ENCODE measurements around the gene MDH1B.
"Not testable (repeated sequence)": the region's sequence is repeated elsewhere in the genome, so short reads cannot be mapped to it uniquely, and the experiment has no call there.

Gene MDH1B

DNA sequence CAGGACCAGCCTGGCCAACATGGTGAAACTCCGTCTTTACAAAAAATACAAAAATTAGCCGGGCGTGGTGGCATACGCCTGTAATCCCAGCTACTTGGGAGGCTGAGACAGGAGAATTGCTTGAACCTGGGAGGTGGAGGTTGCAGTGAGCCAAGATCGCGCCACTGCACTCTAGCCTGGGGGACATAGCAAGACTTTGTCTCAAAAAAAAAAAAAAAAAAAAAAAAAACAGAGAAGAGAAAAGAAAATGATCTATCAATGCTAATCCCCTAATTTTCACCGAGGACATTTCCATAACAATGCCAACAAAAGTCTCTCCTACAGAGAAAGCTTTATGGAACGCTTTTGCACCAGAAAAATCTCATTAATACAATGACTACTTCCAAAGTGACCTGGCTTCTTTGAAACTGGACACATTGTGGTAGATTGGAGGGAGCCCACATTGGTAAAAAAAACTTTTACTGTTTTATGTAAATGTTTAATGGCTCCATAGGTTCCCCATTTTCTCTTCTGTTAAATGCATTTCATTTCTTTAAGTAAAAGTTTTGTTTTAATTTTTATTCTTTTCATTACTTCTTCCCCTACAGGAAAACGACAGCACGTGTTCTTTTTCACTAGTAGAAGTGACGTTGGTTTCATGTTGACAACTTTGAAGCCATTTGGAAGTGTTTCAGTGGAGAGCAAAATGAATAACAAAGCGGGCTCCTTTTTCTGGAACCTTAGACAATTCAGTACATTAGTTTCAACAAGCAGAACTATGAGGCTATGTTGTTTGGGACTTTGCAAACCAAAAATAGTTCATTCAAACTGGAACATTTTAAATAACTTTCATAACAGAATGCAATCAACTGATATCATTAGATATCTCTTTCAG is 1.2 kb upstream of the MDH1B start:
- no peak for DNase-seq (ENCODE audit: low read depth)

DNA sequence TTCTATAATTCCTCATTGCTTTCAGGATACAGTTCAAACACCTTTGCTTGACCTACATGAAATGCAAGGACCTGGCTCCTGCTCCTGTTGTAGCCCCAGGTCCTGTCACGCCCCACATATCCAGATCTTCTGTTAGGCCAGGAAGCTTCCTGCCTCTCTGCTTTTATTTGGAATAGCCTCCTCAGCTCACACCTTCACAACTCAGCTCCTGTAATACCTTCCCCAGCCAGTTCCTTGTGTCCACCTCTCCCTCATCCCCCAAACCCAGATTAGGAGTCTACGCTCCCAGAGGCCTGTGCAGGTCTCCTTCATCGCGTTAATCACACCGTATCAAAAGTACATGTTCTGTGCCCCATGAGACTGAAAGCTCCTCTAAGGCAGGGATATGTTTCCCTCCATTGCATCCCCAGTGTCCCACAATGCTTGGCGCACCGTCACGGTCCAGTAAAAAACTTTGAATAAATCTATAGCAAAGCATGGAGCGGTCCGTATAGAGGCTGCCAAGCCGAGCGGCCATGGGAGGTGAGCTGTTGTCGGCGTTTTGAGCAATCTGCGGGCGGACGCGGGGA is 371 bp downstream of the MDH1B start:
- no peak for DNase-seq (ENCODE audit: low read depth)

DNA sequence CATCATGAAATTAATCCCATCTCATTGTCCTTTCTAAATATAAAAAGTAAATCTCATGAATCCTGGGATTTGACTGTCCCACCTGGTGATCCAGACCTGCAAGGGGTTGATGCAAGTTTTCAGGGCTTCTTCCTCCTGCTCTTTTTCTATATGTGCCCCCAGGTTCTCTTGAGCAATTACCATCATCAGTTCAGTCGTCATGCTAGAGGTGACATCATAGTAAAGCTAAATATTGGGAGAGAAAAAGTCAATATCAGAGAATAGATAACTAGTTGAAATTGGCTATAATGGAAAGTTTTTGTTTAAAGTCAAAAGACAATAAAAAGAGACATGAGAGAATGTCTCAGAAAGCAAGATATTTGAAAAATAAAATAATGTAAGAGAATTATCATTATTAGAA is 8.3 kb downstream of the MDH1B start:
- no peak for DNase-seq (ENCODE audit: low read depth)

DNA sequence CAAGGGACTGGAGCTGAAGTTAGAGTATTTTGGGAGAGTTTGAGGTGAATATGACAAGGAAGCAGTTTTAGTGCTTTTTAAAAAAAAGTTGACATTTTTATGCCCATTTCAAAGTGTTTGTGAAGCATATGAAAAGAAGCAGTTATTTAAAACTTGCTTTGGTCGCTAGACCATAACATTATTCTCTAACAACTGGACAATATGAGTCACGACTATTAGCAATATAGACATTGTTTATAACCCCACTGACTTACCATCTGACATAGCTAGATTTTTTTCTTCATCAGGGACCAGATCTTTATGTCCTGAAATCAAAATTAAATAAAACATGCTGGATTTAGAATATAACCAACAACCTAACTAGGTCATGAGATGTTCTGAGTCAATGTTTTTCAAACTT is 24.3 kb downstream of the MDH1B start:
- DNase-seq (ENCODE audit: low read depth), result peak; percentile 12

DNA sequence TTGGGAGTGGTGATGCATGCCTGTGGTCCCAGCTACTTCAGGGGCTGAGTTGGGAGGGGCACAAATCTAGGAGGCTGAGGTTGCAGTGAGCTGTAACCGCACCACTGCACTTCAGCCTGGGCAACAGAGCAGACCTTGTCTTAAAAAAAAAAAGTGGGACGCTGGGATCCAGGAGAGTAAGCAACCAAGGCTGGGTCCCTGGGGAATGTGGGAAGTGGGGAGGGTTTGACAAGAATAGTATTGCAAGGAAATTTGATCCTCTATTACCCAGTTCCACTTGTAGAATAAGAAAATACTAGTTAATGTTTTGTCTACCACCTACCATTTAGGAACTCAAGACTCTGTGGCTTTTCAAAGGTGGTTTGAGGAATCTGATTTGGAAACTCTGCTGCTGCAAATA is 25.9 kb downstream of the MDH1B start:
- DNase-seq (ENCODE audit: low read depth), result no peak

DNA sequence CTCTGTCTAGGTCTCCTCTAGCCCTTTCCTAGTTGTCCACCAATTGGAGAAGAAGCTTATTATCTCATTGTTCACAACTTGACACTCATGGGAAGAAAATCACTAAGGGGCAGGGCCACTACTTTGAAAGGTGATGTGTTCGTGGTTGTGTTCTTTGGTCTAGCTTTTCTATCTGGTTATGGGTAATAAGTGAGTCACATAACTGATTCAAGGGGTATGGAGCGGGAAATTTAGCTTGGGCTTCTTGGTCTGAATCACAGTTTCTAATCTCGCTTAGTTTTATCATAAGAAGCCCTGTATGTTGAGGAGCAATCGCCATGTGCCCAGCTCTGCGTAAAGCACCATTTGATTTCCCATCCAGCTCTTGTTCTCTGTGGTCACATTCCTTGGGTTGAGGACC is 28.2 kb downstream of the MDH1B start:
- DNase-seq (ENCODE audit: low read depth), result peak; percentile 26

DNA sequence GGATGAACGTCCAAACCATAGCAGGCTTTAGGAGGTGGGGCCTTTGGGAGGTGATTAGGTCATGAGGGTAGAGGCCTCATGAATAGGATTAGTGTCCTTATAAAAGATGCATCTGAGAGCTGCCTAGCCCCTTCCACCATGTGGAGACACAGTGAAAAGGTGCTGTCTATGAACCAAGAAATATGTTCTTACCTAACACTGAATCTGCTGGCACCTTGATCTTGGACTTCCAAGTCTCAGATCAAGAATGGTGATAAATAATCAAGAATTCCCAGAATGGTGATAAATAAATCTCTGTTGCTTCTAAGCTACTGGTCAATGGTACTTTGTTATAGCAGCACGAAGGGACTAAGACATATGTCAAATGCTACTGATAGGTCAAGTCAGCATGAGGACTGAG is 31.8 kb downstream of the MDH1B start:
- DNase-seq (ENCODE audit: low read depth), result no peak

DNA sequence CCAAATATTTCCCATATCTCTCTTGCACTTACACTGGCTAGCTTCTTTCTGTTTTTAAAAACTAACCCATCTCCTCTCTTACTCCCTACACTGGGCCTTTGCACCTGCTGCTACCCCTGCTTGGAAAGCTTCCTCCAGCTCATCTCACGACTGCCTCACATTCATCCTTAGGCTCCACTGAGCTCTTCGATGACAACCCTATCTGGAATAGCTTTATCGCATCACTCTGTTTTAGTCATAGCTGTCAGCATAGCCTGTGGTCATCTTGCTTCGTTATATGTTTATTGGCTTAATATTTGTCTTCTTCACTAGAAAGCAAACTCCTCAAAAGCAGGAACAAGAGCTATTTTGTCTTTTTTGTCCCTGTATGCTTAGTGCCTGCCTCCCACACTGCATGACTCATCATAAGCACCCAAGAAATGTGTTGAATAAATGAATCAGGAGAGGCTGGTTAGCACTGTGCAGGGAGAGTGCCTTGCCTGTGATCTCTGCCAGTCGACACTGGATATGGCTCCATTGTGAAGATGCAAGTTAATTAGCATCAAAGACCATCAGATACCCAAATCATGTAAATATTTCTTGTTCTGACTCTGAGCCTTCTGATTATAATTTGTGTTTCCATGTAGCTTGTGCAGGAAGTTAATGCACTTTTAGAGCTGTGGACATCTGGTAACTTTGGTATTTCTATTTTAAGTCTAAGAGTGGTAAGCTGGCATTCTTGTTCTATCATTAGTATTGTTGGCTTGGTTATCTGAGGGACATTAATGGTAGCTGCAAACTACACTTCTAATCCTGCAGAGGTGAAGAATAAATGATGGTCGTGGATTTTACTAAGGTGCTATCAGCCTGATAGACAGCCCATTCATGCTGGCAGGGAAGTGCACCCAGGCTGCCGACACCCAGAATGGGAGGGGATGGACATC is 36.6 kb downstream of the MDH1B start:
- peak; percentile 36 for DNase-seq (ENCODE audit: low read depth)

DNA sequence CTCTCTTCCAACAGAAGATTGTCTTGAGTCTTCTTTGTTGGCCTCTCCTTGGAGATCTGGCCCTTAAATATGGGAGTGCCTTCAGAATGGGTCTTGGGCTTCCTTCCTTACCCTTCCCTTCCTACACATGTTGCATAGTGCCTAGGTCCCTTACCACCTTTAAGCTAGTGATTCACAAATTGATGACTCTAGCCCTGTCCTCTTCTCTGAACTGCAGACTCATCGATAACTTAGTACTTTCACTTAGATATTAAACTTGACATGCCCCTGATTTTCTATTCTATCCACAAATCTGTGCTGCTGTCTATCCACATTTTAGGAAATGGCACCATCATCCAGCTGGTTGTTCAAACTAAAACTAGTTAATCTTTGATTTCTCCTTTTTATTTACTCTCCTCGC is 37.8 kb downstream of the MDH1B start:
- DNase-seq (ENCODE audit: low read depth), result no peak

DNA sequence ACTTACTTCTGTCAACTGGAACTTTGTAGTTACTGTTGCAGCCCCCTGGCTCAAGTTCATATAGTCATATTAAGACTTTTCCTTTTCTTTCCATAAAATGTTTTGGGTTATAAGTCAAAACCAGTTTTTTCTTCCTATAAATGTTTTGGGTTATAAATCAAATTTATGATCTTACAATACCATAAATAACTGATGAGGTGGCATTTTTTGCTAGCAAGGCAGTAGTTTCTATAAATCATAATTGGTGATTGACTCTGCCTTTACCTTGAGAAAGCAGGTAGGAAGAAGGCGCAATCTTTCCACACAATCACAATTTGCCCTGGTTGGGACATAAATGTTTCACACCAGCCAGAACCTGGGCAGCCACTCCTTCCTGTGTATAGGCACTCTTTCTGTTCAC is 41.8 kb downstream of the MDH1B start:
- DNase-seq (ENCODE audit: low read depth), result no peak

DNA sequence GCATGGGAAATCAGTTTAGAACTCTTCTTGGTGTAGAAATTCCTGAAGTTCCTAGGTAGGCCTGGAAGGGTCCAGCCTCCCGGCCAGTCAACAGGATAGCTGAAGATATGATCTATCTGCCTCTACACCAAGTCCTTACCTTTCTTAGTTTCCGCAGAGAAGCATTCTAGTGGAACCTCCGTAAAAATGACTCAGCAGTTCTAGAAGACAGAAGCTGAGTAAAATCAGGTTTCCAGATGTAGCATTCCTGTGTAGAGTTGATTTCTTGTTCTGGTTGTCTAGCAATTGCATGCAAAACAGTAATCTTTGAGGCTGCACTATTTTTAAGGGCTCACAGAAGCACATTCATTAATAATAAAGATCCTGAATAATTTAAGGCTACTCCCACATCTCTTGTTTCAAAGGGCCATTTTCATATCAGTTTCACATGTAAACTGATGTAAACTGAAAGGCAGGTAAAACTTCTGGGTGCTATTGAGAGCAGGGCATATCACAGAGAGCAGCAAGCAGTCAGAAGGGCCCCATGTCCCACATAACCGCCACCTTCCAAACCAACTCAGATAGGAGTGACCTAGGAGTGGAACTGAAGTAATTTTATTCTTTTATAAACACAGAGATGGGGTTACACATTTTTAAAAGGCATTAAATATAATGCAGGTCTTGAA is 43.7 kb downstream of the MDH1B start:
- DNase-seq (ENCODE audit: low read depth), result no peak

DNA sequence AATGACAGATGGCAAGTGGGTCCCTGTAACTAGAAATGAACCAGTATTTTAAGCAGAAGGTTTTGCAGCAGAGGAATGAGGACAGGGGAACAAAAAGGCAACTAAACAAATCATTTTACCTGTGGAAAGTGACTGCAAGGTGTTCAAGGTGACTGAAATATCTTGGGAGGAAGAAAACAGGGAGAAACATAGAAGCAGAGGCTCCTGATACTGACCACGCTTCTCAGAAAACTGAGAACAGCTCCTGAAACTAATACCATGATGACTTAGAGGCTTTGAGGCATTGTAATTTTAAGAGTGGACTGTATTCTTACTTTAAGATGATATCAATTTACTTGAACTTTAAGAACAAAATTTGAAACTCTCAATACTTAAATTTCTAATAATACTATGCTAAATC is 46.8 kb downstream of the MDH1B start, which contains the start of gene DYTN:
DYTN (minus strand) TSS at position 101 of the 400 bp plus-strand sequence. CDS start 117 bp downstream, outside the sequence.
- no peak for DNase-seq (ENCODE audit: low read depth)

DNA sequence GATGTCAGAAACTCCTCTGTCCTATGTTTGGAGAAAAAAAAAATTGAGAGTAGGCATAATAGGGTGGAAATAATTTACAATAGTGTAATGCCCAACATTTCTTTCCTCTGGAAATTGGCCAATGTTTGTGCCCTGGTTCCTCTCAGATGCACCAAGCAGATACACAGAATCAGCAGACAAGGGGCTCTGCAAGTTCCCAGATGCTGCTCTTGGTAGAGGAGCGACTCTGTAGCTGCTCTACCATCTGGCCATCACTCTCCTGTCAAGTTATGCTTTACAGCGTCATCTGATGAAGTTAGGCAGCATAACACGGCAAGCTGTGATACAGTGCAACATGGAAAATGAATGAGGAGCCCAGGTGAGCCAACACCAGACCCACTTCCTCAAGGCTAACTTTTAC is 48.5 kb downstream of the MDH1B start:
- DNase-seq (ENCODE audit: low read depth), result no peak

DNA sequence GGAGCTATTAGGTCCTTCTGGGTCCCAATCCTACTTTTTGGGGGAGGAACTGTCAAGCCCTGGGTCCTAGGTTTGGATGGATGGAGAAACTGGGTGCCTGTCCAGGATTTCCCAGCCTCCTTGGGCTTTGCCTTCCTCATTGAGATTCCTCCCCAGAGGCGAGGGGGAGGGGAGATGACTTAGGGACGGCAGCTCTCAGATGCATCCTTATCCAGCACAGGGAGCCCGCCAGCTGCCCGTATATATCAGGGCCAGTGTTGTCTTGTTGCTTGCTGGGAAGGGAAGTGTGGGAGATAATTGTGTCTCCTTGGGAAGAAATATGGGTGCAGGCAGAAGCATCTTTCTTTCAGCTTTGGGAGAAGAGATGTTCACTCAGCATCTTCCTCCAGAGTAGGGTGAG is 49.9 kb downstream of the MDH1B start:
- not testable (repeated sequence) for DNase-seq (ENCODE audit: low read depth)

DNA sequence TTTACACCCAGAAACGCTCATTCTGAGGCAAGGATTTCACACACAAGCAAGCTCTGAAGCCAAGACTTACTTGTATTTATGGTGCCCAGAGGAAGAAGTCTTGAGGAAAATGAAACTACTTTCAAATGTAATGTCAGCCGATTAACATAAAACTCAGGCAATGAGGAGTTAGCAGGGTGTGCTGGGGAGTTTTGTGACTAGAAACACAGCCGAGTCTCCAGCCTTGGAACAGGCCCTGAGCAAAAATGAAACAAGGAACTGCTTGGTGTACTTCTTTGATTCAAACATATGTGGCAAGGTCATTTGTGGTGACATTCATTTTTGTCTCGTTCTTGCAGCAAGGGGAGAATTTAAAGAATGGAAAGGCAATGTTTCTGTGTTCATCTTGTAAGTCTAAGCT is 51.4 kb downstream of the MDH1B start:
- DNase-seq (ENCODE audit: low read depth), result no peak

DNA sequence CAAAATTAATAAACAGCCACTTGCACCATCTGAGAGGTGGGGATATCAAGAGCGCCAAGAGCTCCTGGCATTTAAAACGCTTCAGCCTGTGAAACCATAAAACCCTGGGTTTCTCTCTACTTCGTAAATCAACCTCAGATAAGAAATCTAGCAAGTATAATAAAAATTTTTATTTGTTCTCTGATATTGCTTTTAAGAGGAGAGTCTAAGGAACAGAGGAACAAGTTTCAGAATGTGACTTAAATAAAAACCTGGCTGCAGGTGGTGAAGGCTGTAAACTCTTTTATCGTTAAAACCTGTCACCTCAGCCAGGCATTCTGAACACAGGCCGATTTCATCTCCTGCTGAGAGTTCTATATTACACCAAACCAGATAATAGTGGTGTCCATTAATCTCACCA is 56.8 kb downstream of the MDH1B start:
- no peak for DNase-seq (ENCODE audit: low read depth)

DNA sequence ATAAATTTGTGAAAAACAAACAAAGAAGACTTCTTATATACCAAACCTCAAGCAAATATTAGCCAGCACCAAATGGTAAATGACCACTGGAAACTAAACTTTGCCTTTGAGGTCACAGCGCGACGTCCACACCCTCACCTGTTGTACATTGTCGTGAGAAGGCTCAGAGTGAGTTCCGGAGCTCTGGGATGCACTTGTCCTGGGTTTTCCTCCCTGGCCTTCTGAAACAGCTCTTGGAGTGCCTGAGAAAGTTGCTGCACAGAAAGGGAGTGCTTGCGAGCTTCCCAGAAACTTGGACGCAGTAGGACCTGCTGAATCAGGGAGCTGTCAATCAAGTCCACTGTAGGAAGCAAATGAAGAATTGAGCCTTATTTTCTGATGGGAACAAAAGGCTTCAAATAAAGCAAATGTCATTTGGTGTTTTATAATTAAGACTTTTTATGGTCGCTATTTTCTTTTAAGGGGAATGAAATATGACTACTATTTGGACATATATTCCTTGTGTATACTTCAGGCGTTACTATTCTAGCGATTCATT is 57.9 kb downstream of the MDH1B start:
- no peak for DNase-seq (ENCODE audit: low read depth)

DNA sequence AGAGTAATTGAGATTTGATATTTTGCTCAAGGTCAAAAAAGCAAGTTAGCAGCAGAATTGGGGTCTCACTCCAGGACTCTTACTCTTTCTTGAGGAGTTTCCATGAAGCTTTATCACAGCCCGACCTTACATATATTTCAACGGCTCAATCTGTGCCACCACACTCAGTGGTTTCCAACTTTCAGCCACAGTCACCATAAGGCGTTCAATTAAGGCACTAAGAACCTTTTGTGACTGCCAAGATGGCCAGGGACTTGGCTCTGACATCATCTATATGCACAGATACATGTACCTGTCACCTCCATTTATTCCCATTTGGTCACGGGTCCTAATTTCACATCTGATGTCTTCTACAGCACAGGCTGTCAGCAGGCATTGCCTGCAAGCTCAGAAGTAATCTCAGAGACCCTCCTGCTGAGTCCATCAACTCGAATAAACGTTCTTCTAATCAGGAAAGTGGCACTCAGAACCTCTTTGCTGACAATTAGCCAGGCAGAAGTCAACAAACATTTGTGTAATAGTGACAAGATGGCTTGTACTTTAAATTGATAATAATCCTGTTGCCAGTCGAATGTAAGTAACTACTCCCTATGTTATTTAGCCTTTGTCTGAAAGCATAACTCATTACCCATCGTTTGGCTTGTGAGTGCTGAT is 63.0 kb downstream of the MDH1B start:
- DNase-seq (ENCODE audit: low read depth), result no peak

DNA sequence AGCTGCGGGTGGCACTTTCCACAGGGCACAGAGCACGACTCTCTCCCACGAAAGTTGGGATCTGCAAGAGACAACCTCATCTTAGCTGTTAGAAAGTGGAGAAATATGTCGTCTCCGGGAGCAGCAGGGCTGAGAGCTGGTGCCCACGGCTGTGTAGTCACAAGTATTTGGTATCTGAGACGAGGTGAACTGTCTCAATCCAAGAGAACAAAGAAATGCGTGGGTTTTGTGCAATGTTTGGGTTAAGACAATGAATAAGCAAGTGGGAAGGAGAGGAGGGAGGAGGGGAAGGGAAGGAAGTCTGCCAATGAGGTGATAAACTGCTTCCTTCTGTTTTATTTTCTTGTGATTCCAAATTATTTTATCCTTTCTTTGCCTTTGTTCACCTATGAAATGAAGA is 65.0 kb downstream of the MDH1B start:
- DNase-seq (ENCODE audit: low read depth), result no peak

DNA sequence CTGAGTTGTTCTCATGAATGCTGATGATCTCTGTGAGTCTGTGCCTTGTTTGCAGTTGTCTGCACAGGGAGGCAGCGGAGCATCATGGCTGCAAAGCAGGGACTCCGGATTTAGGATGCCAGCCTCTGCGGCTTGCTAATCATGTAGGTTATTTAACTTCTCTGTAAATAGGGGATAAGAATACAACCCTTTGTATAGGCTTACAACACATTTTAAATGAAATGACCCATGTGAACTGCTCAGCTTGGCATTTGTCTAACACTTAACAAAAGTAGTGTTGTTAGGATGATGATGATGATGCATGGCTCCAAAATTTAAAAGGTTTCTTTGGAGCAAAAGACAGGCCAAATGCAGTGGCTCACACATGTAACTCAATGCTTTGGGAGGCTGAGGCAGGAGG is 66.3 kb downstream of the MDH1B start:
- DNase-seq (ENCODE audit: low read depth), result no peak

DNA sequence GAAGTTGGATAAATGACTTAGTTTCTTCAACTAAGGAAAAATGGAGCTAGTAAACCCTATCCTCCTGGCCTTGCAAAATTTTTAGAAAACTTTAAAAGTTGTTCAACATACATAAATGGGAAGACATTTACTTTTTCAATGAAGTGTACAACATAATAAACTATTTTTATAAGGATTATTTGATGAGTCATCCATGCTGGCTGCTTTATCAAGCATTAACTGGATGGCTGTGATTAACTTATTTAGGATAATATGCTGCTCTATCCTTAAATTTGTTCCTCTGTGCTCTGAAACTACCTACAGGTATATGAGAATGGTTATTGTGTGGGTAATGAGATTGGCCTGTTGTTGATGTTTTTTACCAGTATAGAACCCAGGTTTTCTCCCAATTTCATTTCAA is 68.2 kb downstream of the MDH1B start:
- DNase-seq (ENCODE audit: low read depth), result no peak

All from ELR (cell line).